Stomach (tissue), 9 donors: ENCODE data around the gene SAMM50. TPM values are rescaled to one million over a fixed set of nuclear protein-coding genes. Genes with fewer than 3 reads are reported as not detected.

ENCODE experiments used
- DNase-seq, 2 donors: peaks; one replicate each; pipeline versions ENCODE4 v3.0.0 to v3.0.0-alpha.2; 2013 to 2019
- H3K27ac ChIP-seq, 5 donors: fragments of 200-600 bp in 4 of 5; sonication (generic) in 4 of 5; one replicate each; pipeline ENCODE4 v1.5.1; 2013 to 2019; ENCODE audit warnings: mild to moderate bottlenecking in 1 of 5, moderate library complexity in 1 of 5
- H3K27me3 ChIP-seq, 3 donors: fragments of 200-600 bp; sonication (generic); one replicate each; pipeline ENCODE4 v1.5.1; 2017 to 2019; ENCODE audit warnings: mixed run types in 1 of 3
- H3K36me3 ChIP-seq, 4 donors: fragments of 200-600 bp; sonication (generic); 1 replicate in 3 of 4; 2 replicates in 1 of 4; pipeline ENCODE4 v1.5.1; 2016 to 2019
- H3K4me1 ChIP-seq, 4 donors: fragments of 200-600 bp; sonication (generic); one replicate each; pipeline ENCODE4 v1.5.1; 2016 to 2019
- H3K4me3 ChIP-seq, 4 donors: fragments of 200-600 bp; sonication (generic) in 3 of 4; one replicate each; pipeline ENCODE4 v1.5.1; 2016 to 2019; ENCODE audit warnings: mild to moderate bottlenecking in 1 of 4
- H3K9me3 ChIP-seq, 4 donors: fragments of 200-600 bp; sonication (generic); one replicate each; pipeline ENCODE4 v1.5.1; 2016 to 2019
- CTCF ChIP-seq, 7 experiments: fragments of 450-650 bp in 4 of 7; fragments of 200-600 bp in 3 of 7; sonication (generic) in 3 of 7; IDR thresholded peaks; one replicate each; pipeline ENCODE4 v1.5.1; 2016 to 2019; ENCODE audit warnings: antibody characterized with exemption in 7 of 7, control low read depth in 2 of 7, mild to moderate bottlenecking in 1 of 7
- EP300 ChIP-seq: sonication (generic); formaldehyde crosslinking; IDR thresholded peaks from one replicate; pipeline ENCODE4 v1.6.1; 2017; ENCODE audit warnings: antibody characterized with exemption
- POLR2A ChIP-seq, 4 donors: fragments of 450-650 bp; IDR thresholded peaks; one replicate each; pipeline ENCODE4 v1.6.1; 2016; ENCODE audit warnings: antibody characterized with exemption in 4 of 4, control low read depth in 2 of 4, mild to moderate bottlenecking in 1 of 4, moderate library complexity in 1 of 4
- POLR2AphosphoS5 ChIP-seq, 3 donors: sonication (generic); formaldehyde crosslinking; IDR thresholded peaks; one replicate each; pipeline ENCODE4 v1.6.1; 2016; ENCODE audit warnings: antibody characterized with exemption in 3 of 3
- WGBS, 5 donors: extraction: QIAGEN DNeasy Blood & Tissue Kit in 3 of 5; methylation state at CpG; one replicate each; pipeline versions ENCODE4 v1.1.5 to v1.1.7; 2013 to 2018; 5-methylcytosine and 5-hydroxymethylcytosine counted together
- intact Hi-C: fragments of 100-400 bp; cut with DNase I; formaldehyde crosslinking; loops from one replicate; pipeline ENCODE4 v1.15.1; 2023; ENCODE audit warnings: low total_unique reads
- polyA plus RNA-seq, 3 donors: library from polyadenylated mRNA; stranded (reverse); fragments of 200-250 nt; gene quantifications; one replicate each; pipeline ENCODE4 v1.2.3, GENCODE V29; 2013
- total RNA-seq, 5 donors: library from RNA; depleted of rRNA; stranded (reverse); fragments of >200 nt; gene quantifications; one replicate each; pipeline versions ENCODE4 v1.1.0 to v1.2.3, GENCODE V29; 2014 to 2016
- donor health status: healthy with polysubstance abuse.
- donor health status: Bipolar disorder and iron deficiency.
- donor health status: healthy.

The SAMM50 gene
- total and polyA plus RNA-seq, 8 donors = 18.7 to 54.7 (median 33.3) TPM

GRCh38 chr22:43941449-43941848 lies 13.8 kb upstream of the SAMM50 start:
- intact Hi-C loops = no loop called here
- Histone ChIP-seq H3K36me3 (no peaks in the 10 kb centered on the region), H3K27me3 (peaks cover 0 to 8% (median 0%) of the 10 kb centered on the region in 3 donors), H3K4me3 (no peak overlapping the region), H3K27ac (no peak overlapping the region), H3K9me3 (peaks cover 0 to 7% (median 0%) of the 10 kb centered on the region in 4 donors), H3K4me1 (no peaks in the 10 kb centered on the region)
- DNase-seq = no peak
- WGBS, 5 donors = 88 to 91% (median 88%) methylated on average over 6 of the region's 6 CpGs
- TF ChIP-seq CTCF (IDR thresholded peaks at IDR 0.05) = no peak
- no peak for TF ChIP-seq POLR2AphosphoS5 (IDR thresholded peaks at IDR 0.05)
- TF ChIP-seq POLR2A (IDR thresholded peaks at IDR 0.05) = no peak
- TF ChIP-seq EP300 = no peak

GRCh38 chr22:43944670-43945430 lies 10.4 kb upstream of the SAMM50 start:
- intact Hi-C loops = no loop called here
- WGBS, 5 donors = 86 to 92% (median 89%) methylated on average over 19 to 20 of the region's 20 CpGs
- TF ChIP-seq POLR2A (IDR thresholded peaks at IDR 0.05) (no peak), EP300 (no peak), POLR2AphosphoS5 (IDR thresholded peaks at IDR 0.05) (no peak), CTCF (IDR thresholded peaks at IDR 0.05) (no peak)

GRCh38 chr22:43945632-43946383 lies 9.4 kb upstream of the SAMM50 start:
- intact Hi-C loops = no loop called here
- WGBS, 5 donors = 48 to 74% (median 51%) methylated on average over 6 to 12 of the region's 12 CpGs
- H3K36me3 ChIP-seq = no peaks in the 10 kb centered on the region
- no peaks in the 10 kb centered on the region for H3K4me1 ChIP-seq
- H3K9me3 ChIP-seq = peaks cover 0 to 7% (median 0%) of the 10 kb centered on the region in 4 donors
- peak; percentile 67 to 86 for DNase-seq
- peaks cover 0 to 8% (median 0%) of the 10 kb centered on the region in 3 donors for H3K27me3 ChIP-seq
- H3K27ac ChIP-seq = no peak overlapping the region
- H3K4me3 ChIP-seq = no peak overlapping the region
- peak in 4 of 7 experiments; percentile 33 to 52 (median 36) for TF ChIP-seq CTCF (IDR thresholded peaks at IDR 0.05)
- TF ChIP-seq EP300 = no peak

More at GRCh38 chr22:43944670-43945430, 10.4 kb upstream of the SAMM50 start:
- Histone ChIP-seq H3K4me3 (no peak overlapping the region), H3K27me3 (peaks cover 0 to 8% (median 0%) of the 10 kb centered on the region in 3 donors), H3K9me3 (peaks cover 0 to 7% (median 0%) of the 10 kb centered on the region in 4 donors), H3K36me3 (no peaks in the 10 kb centered on the region), H3K27ac (no peak overlapping the region), H3K4me1 (no peaks in the 10 kb centered on the region)
- DNase-seq = no peak

GRCh38 chr22:43946384-43946667 lies 8.9 kb upstream of the SAMM50 start:
- H3K4me1 ChIP-seq = no peaks in the 10 kb centered on the region
- no peak for DNase-seq
- TF ChIP-seq POLR2A (IDR thresholded peaks at IDR 0.05) = no peak
- TF ChIP-seq POLR2AphosphoS5 (IDR thresholded peaks at IDR 0.05) = no peak
- no peak for TF ChIP-seq CTCF (IDR thresholded peaks at IDR 0.05)
- TF ChIP-seq EP300 = no peak
- WGBS, 5 donors = 70 to 81% (median 78%) methylated on average over 7 of the region's 7 CpGs
- H3K4me3 ChIP-seq = no peak overlapping the region
- H3K27me3 ChIP-seq = peaks cover 0 to 8% (median 0%) of the 10 kb centered on the region in 3 donors
- intact Hi-C loops = no loop called here
- H3K9me3 ChIP-seq = peaks cover 0 to 7% (median 0%) of the 10 kb centered on the region in 4 donors
- no peak overlapping the region for H3K27ac ChIP-seq
- H3K36me3 ChIP-seq = no peaks in the 10 kb centered on the region
